NCI-H2196 treated with DMSO at 0.1 percent for 48 hours (cell line): ENCODE measurements around the gene SPINT1.

Experiments used
- DNase-seq: peaks from one replicate; lab custom pipeline; 2025; ENCODE audit not compliant: unreplicated experiment; lab: John Stamatoyannopoulos, UW

SPINT1 gene

DNA sequence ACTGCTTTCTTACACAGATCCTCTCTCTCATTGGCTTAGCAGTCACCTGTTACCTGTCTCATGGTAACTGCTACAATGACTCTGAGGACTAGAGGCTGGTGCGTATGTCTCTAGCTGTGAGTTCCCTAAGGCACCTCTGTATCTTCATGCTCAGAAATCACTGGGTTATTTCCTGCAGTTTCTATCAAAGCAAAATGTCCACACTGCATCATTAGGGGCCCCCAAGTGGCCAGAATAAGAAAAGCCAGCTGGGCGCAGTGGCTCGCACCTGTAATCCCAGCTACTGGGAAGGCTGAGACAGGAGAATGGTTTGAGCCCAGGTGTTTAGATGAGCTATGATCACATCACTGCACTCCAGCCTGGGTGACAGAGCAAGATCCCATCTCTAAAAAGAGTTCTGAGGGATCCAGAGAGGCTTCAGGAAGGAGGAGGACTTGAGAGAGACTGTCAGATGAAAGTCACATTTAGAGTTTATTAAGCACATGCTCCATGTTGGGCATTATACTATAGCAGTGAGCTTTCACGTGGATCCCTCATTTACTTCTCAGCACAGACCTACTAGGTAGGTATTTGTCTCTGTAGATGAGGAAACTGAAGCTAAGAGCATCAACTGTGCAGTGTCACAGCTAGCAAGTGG, 48.1 kb downstream of the SPINT1 start:
- DNase-seq, result peak; percentile 32

GRCh38 chr15:40892447-40893012, 48.7 kb downstream of the SPINT1 start:
- no peak for DNase-seq

DNA sequence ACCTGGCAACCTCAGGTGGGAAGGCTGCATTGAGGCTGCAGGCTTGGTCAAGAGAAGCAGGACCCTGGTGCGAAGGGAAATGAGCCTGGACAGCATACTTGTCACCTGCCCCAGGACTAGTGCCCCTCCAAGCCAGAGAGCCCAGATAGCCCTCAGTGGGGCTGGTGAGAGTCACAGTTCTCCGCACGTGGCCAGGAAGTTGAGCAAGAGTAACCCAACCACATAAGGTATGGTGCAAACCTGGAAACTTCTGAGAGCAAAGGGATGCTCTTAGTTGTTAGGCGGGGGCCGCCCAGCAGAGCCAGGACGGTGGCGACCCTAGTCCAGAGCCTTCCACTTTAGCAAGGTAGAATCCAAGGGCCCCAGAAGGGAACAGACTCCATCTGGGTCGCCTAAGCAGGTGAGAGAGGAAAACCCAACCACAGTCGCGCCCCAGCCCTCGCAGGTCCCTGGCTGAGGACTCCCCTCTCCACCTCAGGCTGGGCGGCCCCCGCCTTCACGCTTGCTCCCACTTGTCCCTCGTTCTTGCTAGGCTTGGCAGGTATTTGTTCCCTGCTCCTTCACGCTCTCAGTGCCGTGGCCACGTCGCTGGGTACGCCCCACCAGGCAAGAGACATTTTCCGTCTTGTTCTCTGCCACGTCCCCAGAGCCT, 49.3 kb downstream of the SPINT1 start:
- DNase-seq, result no peak

- DNase-seq, result peak; percentile 80
These were observed 50.2 kb downstream of the SPINT1 start, which contains the start of gene VPS18 for GRCh38 chr15:40893733-40894680. VPS18 (plus strand) TSS chr15:40894450; CDS start chr15:40894769, 319 bp downstream.

GRCh38 chr15:40894681-40895448, 51.0 kb downstream of the SPINT1 start:
- no peak for DNase-seq

DNA sequence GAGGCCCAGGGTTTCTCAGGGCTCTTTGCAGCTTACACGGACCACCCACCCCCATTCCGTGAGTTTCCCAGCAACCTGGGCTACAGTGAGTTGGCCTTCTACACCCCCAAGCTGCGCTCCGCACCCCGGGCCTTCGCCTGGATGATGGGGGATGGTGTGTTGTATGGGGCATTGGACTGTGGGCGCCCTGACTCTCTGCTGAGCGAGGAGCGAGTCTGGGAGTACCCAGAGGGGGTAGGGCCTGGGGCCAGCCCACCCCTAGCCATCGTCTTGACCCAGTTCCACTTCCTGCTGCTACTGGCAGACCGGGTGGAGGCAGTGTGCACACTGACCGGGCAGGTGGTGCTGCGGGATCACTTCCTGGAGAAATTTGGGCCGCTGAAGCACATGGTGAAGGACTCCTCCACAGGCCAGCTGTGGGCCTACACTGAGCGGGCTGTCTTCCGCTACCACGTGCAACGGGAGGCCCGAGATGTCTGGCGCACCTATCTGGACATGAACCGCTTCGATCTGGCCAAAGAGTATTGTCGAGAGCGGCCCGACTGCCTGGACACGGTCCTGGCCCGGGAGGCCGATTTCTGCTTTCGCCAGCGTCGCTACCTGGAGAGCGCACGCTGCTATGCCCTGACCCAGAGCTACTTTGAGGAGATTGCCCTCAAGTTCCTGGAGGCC, 55.8 kb downstream of the SPINT1 start:
- DNase-seq, result no peak

GRCh38 chr15:40900256-40901052, 56.6 kb downstream of the SPINT1 start:
- DNase-seq, result no peak

DNA sequence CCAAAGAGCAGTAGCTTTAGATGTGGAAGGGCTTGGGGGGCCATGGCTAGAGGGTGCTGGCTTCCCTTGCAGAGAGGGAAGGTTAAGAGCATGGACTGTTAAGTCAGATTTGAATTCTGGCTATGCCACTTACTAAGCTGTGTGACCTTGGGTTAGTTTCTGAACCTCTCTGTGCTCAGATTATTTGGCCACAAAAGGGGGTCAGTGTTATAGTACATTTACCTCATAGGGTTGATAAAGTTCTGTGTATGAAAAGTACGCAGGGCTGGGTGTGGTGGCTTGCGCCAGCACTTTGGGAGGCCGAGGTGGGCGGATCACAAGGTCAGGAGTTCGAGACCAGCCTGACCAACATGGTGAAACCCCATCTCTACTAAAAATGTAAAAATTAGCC, 57.2 kb downstream of the SPINT1 start:
- no peak for DNase-seq

GRCh38 chr15:40902605-40903561, 59.0 kb downstream of the SPINT1 start:
- no peak for DNase-seq

DNA sequence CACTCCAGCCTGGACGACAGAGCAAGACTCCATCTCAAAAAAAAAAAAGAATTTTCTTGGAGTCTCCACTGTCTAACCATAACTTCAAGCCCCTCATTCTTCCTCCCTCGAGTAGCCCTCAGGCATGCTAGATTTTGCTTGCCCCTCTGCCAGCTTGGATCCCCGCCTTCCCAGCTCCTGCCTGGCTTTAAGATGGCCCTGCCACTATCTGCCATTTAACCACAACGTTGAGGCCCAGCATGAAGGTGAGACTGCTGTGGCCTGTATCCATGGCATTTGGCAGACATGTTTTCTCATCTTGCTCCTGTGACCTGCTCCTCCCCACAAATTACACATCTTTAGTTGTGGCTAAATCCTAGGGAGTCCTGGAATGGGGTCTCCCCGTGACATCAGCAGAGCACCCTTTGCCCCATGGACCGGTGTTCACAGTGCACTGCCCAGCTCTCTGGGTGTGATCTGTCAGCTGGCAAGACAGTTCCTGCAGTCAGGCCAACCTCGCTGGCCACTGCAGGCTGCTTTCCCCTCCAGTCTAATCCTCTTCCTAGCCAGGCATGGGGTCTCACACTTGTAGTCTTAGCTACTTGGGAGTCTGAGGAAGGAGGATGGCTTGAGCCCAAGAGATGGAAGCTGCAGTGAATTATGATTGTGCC, 60.8 kb downstream of the SPINT1 start:
- no peak for DNase-seq

DNA sequence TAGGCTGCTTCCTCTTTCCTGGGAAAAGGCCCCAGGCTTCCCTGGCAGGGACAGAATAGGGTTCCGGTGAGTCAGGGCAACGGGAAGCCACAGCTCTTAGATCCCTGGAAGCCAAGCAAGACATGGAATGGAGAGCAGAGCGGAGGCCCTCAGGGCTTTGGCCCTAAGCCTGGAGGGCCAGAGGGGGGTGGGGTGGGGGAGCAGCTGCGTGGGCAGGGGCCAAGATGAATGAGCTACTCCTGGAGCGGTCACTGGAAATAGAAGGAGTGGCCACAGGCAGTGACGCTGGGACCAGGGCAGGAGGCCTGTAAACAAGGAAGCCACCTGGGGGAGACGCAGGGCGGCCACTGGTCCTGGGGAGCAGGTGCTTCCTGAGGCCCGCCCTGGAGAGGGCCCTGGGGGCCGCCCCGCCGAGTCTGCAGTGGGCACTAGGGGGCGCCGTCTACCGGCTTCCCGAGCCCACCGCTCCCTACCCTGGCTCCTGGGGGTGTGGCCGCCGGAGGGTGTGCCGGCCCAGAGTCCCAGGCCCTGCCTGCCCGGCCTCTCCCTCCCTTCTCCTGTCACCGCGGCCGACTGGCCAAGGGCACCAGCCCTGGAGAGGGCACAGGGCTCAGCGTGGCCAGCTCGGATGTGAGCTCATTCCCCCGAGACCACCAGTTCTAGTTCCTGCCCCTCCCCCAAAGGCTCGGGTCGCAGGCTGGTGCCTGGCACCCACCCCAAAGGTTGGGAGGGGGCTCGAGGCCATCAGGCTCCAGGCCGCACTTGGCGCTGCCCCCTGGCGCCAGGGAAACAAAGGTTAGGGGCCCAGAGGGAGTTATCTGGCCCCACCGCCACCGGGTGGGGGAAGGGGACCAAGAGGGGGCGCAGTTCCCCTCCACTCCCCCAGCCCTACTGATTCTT, 62.5 kb downstream of the SPINT1 start:
- peak; percentile 85 for DNase-seq

- DNase-seq, result peak; percentile 71
These were observed 63.3 kb downstream of the SPINT1 start for GRCh38 chr15:40906991-40907802.
